WTC11 (cell line): ENCODE data around the gene SLC66A2. TPM values are rescaled to one million over a fixed set of nuclear protein-coding genes. Genes with fewer than 3 reads are reported as not detected.

Experiments used
- ATAC-seq: fragments of 200-7000 bp; cut with Tn5 transposase; 2 replicates; pipeline ENCODE4 v1.10.0; 2021; ENCODE audit warnings: mild to moderate bottlenecking, moderate library complexity
- Bru-seq: library from RNA; stranded (reverse); fragments of 400-500 nt; gene quantifications from one replicate; lab custom pipeline; 2021; lab: Mats Ljungman, UMichigan
- CTCF ChIA-PET: fragments of 300-600 bp; sonication (Branson Sonifier 250); formaldehyde crosslinking; loops from one replicate; lab custom pipeline; 2021; ENCODE audit warnings: antibody characterized with exemption; lab: Charles Lee
- POLR2A ChIA-PET: fragments of 350-600 bp; sonication (Branson Sonifier 250); formaldehyde crosslinking; loops from one replicate; lab custom pipeline; 2021; ENCODE audit warnings: antibody characterized with exemption; lab: Charles Lee
- DNase-seq: peaks from one replicate; pipeline ENCODE4 v3.0.0; 2021; ENCODE audit warnings: low spot score
- H3K27ac Mint-ChIP-seq: 2 replicates; pipeline ENCODE4 v1.8.0; 2021; ENCODE audit warnings: mixed read lengths
- H3K27me3 Mint-ChIP-seq: 2 replicates; pipeline ENCODE4 v1.8.0; 2021; ENCODE audit warnings: low read depth, mild to moderate bottlenecking, moderate library complexity, mixed read lengths
- H3K36me3 Mint-ChIP-seq: 2 replicates; pipeline ENCODE4 v1.8.0; 2021; ENCODE audit warnings: mixed read lengths
- H3K4me1 Mint-ChIP-seq: 2 replicates; pipeline ENCODE4 v1.8.0; 2022; ENCODE audit warnings: mixed read lengths
- H3K4me3 Mint-ChIP-seq: 2 replicates; pipeline ENCODE4 v1.8.0; 2021; ENCODE audit warnings: mild to moderate bottlenecking, moderate library complexity, mixed read lengths
- H3K9me3 Mint-ChIP-seq: 2 replicates; pipeline ENCODE4 v1.8.0; 2021; ENCODE audit warnings: mixed read lengths
- ATF1 ChIP-seq: sonication (generic); formaldehyde crosslinking; IDR thresholded peaks from 2 replicates; pipeline ENCODE4 v1.8.1; 2023; ENCODE audit warnings: mild to moderate bottlenecking, moderate library complexity, missing genetic modification reagents
- CREM ChIP-seq: sonication (generic); formaldehyde crosslinking; IDR thresholded peaks from 2 replicates; pipeline ENCODE4 v1.8.1; 2022; ENCODE audit warnings: mild to moderate bottlenecking, missing genetic modification reagents, moderate library complexity
- ELF4 ChIP-seq: sonication (generic); formaldehyde crosslinking; IDR thresholded peaks from 2 replicates; pipeline ENCODE4 v1.8.1; 2022; ENCODE audit warnings: low read depth, mild to moderate bottlenecking, moderate library complexity, missing genetic modification reagents
- FOXK1 ChIP-seq: sonication (generic); formaldehyde crosslinking; IDR thresholded peaks from 2 replicates; pipeline ENCODE4 v1.8.0; 2022; ENCODE audit warnings: mild to moderate bottlenecking, moderate library complexity, missing genetic modification reagents
- GRHL2 ChIP-seq: fragments of 250-450 bp; sonication (Bioruptor Pico); IDR thresholded peaks from 2 replicates; pipeline ENCODE4 v1.8.0; 2022; ENCODE audit warnings: mild to moderate bottlenecking, moderate library complexity; ENCODE audit not compliant: insufficient replicate concordance, severe bottlenecking
- GTF2I ChIP-seq: fragments of 250-450 bp; sonication (Bioruptor Pico); conservative IDR thresholded peaks from 2 replicates; pipeline ENCODE4 v1.4.0; 2021; ENCODE audit warnings: mild to moderate bottlenecking
- JAZF1 ChIP-seq: fragments of 250-450 bp; sonication (Bioruptor Pico); IDR thresholded peaks from 2 replicates; pipeline ENCODE4 v1.9.0; 2021; ENCODE audit warnings: moderate library complexity, mild to moderate bottlenecking, inconsistent platforms
- MYBL2 ChIP-seq: sonication (generic); formaldehyde crosslinking; IDR thresholded peaks from 2 replicates; pipeline ENCODE4 v1.8.1; 2023; ENCODE audit warnings: mild to moderate bottlenecking, moderate library complexity, missing genetic modification reagents
- SMAD3 ChIP-seq: sonication (generic); formaldehyde crosslinking; IDR thresholded peaks from 2 replicates; pipeline ENCODE4 v1.8.0; 2022; ENCODE audit warnings: missing genetic modification reagents, mild to moderate bottlenecking, borderline replicate concordance
- SOX15 ChIP-seq: fragments of 250-450 bp; sonication (Bioruptor Pico); IDR thresholded peaks from 2 replicates; pipeline ENCODE4 v1.9.0; 2021; ENCODE audit warnings: mild to moderate bottlenecking
- SP1 ChIP-seq: sonication (generic); formaldehyde crosslinking; conservative IDR thresholded peaks from 2 replicates; pipeline ENCODE4 v1.8.1; 2022; ENCODE audit warnings: missing genetic modification reagents
- TEAD1 ChIP-seq: sonication (generic); formaldehyde crosslinking; IDR thresholded peaks from 2 replicates; pipeline ENCODE4 v1.8.0; 2022; ENCODE audit warnings: mild to moderate bottlenecking, missing genetic modification reagents
- ZBTB21 ChIP-seq: sonication (generic); formaldehyde crosslinking; IDR thresholded peaks from 2 replicates; pipeline ENCODE4 v1.8.1; 2023; ENCODE audit warnings: mild to moderate bottlenecking, missing genetic modification reagents, borderline replicate concordance
- ZNF121 ChIP-seq: sonication (generic); formaldehyde crosslinking; IDR thresholded peaks from 2 replicates; pipeline ENCODE4 v1.8.0; 2023; ENCODE audit warnings: missing genetic modification reagents
- ZNF396 ChIP-seq: fragments of 250-450 bp; sonication (Bioruptor Pico); IDR thresholded peaks from 2 replicates; pipeline ENCODE4 v1.8.0; 2021; ENCODE audit warnings: mild to moderate bottlenecking, moderate library complexity, borderline replicate concordance
- long read RNA-seq, 3 experiments: library from RNA in 1 of 3; library from capped mRNA in 1 of 3; library from polyadenylated mRNA in 1 of 3; unstranded in 2 of 3; stranded (forward) in 1 of 3; transcript quantifications; one replicate each; pipeline ENCODE4 v2.0.0, GENCODE V29; 2021
- total RNA-seq: library from RNA; stranded (reverse); gene quantifications from 3 replicates; pipeline ENCODE4 v1.2.3, GENCODE V29; 2021
- TF ChIP-seq, protein P1 (sequence below): sonication (generic); formaldehyde crosslinking; IDR thresholded peaks from 2 replicates; pipeline ENCODE4 v1.8.1; 2023; ENCODE audit warnings: mild to moderate bottlenecking, missing genetic modification reagents, moderate library complexity
- TF ChIP-seq, protein P2 (sequence below): sonication (generic); formaldehyde crosslinking; IDR thresholded peaks from 2 replicates; pipeline ENCODE4 v1.8.1; 2022; ENCODE audit warnings: mild to moderate bottlenecking, moderate library complexity, missing genetic modification reagents
- TF ChIP-seq, protein P3 (sequence below): sonication (generic); formaldehyde crosslinking; IDR thresholded peaks from 2 replicates; pipeline ENCODE4 v1.8.0; 2023; ENCODE audit warnings: missing genetic modification reagents
- TF ChIP-seq, protein P4 (sequence below): sonication (generic); formaldehyde crosslinking; IDR thresholded peaks from 2 replicates; pipeline ENCODE4 v1.8.1; 2023; ENCODE audit warnings: mild to moderate bottlenecking, missing genetic modification reagents, borderline replicate concordance
- TF ChIP-seq, protein P5 (sequence below): fragments of 250-450 bp; sonication (Bioruptor Pico); IDR thresholded peaks from 2 replicates; pipeline ENCODE4 v1.9.0; 2021; ENCODE audit warnings: moderate library complexity, mild to moderate bottlenecking, inconsistent platforms, borderline replicate concordance
- TF ChIP-seq, protein P6 (sequence below): sonication (generic); formaldehyde crosslinking; IDR thresholded peaks from 2 replicates; pipeline ENCODE4 v1.8.1; 2023; ENCODE audit warnings: mild to moderate bottlenecking, missing genetic modification reagents
- TF ChIP-seq, protein P7 (sequence below): sonication (generic); formaldehyde crosslinking; IDR thresholded peaks from 2 replicates; pipeline ENCODE4 v1.8.1; 2023; ENCODE audit warnings: mild to moderate bottlenecking, moderate library complexity, missing genetic modification reagents

SLC66A2 gene
- total RNA-seq (15.1 to 20.9 TPM (median 18.6 TPM) in 3 replicates), Bru-seq, nascent RNA (percentile 51 among the genes with signal in this experiment)
- long read RNA-seq, experiment 1, transcript PQLC1-211 (4 exons, 1,247 nt), result minor isoform, 32 of 113 reads
- long read RNA-seq, experiment 1, transcript PQLC1-202 (5 exons, 2,475 nt), result major isoform, 37 of 113 reads
- long read RNA-seq, experiment 1, partial matches to known transcripts, result 14 of 113 reads
- long read RNA-seq, experiment 1, other reads (novel, unspliced or antisense), result 27 of 113 reads
- long read RNA-seq, experiment 2, transcript PQLC1-211 (4 exons, 1,247 nt), result major isoform, 5 of 25 reads
- long read RNA-seq, experiment 2, partial matches to known transcripts, result 6 of 25 reads
- long read RNA-seq, experiment 2, other reads (novel, unspliced or antisense), result 11 of 25 reads
- long read RNA-seq, experiment 3, partial matches to known transcripts, result 0 of 5 reads
- long read RNA-seq, experiment 3, other reads (novel, unspliced or antisense), result 4 of 5 reads

DNA sequence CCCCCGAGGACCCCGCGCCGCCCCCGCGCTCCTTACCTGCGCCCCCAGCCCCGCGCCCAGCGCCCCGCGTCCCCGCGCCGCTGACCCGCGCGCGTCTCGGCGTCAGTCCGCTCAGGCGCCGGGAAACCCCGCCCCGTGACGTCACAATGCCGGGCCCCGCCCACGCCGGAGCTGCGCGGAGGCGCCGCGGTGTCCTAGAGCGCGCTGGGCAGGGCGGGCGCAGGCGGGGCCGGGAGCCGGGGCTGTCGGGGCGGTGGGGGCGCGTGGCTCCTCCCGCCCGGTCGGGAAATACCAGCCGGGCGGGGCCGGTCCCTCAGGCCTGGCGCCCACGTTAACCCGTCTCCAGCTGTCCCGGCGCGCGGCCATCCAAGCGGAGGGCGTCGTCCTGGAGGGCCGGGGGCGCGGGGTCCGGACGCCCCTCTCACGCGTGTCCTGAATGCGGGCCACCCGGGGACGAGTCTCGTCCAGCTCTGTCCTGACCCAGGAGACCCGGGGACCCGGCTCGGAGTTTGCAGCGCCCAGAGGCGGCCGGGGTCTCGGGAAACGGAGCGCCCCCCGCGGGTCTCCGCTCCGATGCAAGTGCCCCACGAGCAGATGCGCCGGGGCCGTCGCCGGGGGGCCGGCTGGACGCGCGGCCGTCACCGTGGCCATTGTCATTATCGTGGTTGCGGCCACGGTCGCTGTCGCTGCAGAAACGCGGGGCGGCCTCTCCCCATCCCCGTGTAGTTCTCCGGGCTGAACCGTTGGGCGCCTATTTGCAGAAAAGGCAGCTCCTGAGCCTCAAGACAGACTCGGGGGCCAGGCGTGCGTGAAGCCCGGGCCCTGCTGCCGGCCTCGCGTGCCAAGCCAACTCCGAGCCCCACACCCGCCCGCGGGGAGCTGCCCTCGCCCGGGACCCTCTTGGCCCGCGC, at the start of gene SLC66A2:
SLC66A2 (minus strand) TSS at position 109 of the 911 bp plus-strand sequence. CDS start 727 bp downstream, outside the sequence.
- no peak within 1 kb of the TSS for H3K27ac Mint-ChIP-seq
- no peaks in the 10 kb centered on the region for H3K36me3 Mint-ChIP-seq
- CTCF ChIA-PET, result interaction anchor here (1.1 to 1.6 kb wide), 3 partner anchors 10 to 154 kb away, joined by 3 to 4 read pairs (median 4); partner anchors contain the start of gene KCNG2
- H3K9me3 Mint-ChIP-seq, result no peaks in the 10 kb centered on the region
- H3K27me3 Mint-ChIP-seq, result peaks cover 67% of the 10 kb centered on the region
- peaks cover 24% of the 10 kb centered on the region for H3K4me1 Mint-ChIP-seq
- peak within 1 kb of the TSS; percentile 69 for H3K4me3 Mint-ChIP-seq
- peak; percentile 77 for ATAC-seq
- peak; percentile 92 for DNase-seq
- TF ChIP-seq MYBL2 (CRISPR knock-in tag), result no peak
- TF ChIP-seq ZNF121, result no peak
- TF ChIP-seq, protein P1, sequence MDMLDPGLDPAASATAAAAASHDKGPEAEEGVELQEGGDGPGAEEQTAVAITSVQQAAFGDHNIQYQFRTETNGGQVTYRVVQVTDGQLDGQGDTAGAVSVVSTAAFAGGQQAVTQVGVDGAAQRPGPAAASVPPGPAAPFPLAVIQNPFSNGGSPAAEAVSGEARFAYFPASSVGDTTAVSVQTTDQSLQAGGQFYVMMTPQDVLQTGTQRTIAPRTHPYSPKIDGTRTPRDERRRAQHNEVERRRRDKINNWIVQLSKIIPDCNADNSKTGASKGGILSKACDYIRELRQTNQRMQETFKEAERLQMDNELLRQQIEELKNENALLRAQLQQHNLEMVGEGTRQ (CRISPR knock-in tag), result peak; percentile 56; the same call in 1 of the 2 replicates
- peak; percentile 45; the same call in 1 of the 2 replicates for TF ChIP-seq FOXK1 (CRISPR knock-in tag)
- TF ChIP-seq CREM, result peak; percentile 89; the same call in 1 of the 2 replicates
- no peak for TF ChIP-seq GRHL2 (CRISPR knock-in tag)
- 0 out of 2 replicates have a peak, but pooled peaks have one; percentile 9 for TF ChIP-seq ATF1
- TF ChIP-seq, protein P2, sequence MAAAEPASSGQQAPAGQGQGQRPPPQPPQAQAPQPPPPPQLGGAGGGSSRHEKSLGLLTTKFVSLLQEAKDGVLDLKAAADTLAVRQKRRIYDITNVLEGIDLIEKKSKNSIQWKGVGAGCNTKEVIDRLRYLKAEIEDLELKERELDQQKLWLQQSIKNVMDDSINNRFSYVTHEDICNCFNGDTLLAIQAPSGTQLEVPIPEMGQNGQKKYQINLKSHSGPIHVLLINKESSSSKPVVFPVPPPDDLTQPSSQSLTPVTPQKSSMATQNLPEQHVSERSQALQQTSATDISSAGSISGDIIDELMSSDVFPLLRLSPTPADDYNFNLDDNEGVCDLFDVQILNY, result 0 out of 2 replicates have a peak, but pooled peaks have one; percentile 34
- TF ChIP-seq SP1 (CRISPR knock-in tag), result peak; percentile 93
- TF ChIP-seq, all 79 proteins: peak for 6
- POLR2A ChIA-PET, result no interaction called here

DNA sequence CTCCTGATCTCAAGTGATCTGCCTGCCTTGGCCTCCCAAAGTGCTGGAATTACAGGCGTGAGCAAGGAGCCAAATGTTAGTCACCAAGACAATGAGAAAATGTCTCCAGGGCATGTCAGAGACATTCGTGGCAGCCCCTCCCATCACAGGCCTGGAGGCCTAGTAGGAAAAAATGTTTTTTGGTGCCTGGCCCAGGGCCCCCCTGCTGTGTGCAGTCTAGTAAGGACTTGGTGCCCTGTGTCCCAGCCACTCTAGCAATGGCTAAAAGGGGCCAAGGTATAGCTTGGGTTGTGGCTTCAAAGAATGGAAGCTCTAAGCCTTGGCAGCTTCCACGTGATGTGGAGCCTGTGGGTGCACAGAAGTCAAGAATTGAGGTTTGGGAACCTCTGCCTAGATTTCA, 49.4 kb upstream of the SLC66A2 start:
- H3K4me3 Mint-ChIP-seq, result no peak overlapping the region
- CTCF ChIA-PET, result no interaction called here
- TF ChIP-seq ZBTB21 (CRISPR knock-in tag) (no peak), ATF1 (no peak), SOX15 (no peak), GTF2I (CRISPR knock-in tag) (no peak), ELF4 (CRISPR knock-in tag) (no peak), ZNF396 (CRISPR knock-in tag) (no peak), JAZF1 (CRISPR knock-in tag) (no peak), SMAD3 (CRISPR knock-in tag) (no peak), TEAD1 (CRISPR knock-in tag) (no peak)
- TF ChIP-seq, protein P3, sequence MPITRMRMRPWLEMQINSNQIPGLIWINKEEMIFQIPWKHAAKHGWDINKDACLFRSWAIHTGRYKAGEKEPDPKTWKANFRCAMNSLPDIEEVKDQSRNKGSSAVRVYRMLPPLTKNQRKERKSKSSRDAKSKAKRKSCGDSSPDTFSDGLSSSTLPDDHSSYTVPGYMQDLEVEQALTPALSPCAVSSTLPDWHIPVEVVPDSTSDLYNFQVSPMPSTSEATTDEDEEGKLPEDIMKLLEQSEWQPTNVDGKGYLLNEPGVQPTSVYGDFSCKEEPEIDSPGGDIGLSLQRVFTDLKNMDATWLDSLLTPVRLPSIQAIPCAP (CRISPR knock-in tag), result no peak
- TF ChIP-seq, protein P4, sequence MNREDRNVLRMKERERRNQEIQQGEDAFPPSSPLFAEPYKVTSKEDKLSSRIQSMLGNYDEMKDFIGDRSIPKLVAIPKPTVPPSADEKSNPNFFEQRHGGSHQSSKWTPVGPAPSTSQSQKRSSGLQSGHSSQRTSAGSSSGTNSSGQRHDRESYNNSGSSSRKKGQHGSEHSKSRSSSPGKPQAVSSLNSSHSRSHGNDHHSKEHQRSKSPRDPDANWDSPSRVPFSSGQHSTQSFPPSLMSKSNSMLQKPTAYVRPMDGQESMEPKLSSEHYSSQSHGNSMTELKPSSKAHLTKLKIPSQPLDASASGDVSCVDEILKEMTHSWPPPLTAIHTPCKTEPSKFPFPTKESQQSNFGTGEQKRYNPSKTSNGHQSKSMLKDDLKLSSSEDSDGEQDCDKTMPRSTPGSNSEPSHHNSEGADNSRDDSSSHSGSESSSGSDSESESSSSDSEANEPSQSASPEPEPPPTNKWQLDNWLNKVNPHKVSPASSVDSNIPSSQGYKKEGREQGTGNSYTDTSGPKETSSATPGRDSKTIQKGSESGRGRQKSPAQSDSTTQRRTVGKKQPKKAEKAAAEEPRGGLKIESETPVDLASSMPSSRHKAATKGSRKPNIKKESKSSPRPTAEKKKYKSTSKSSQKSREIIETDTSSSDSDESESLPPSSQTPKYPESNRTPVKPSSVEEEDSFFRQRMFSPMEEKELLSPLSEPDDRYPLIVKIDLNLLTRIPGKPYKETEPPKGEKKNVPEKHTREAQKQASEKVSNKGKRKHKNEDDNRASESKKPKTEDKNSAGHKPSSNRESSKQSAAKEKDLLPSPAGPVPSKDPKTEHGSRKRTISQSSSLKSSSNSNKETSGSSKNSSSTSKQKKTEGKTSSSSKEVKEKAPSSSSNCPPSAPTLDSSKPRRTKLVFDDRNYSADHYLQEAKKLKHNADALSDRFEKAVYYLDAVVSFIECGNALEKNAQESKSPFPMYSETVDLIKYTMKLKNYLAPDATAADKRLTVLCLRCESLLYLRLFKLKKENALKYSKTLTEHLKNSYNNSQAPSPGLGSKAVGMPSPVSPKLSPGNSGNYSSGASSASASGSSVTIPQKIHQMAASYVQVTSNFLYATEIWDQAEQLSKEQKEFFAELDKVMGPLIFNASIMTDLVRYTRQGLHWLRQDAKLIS (CRISPR knock-in tag), result no peak
- TF ChIP-seq, protein P5, sequence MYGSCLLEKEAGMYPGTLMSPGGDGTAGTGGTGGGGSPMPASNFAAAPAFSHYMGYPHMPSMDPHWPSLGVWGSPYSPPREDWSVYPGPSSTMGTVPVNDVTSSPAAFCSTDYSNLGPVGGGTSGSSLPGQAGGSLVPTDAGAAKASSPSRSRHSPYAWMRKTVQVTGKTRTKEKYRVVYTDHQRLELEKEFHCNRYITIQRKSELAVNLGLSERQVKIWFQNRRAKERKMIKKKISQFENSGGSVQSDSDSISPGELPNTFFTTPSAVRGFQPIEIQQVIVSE, result no peak
- TF ChIP-seq, protein P6, sequence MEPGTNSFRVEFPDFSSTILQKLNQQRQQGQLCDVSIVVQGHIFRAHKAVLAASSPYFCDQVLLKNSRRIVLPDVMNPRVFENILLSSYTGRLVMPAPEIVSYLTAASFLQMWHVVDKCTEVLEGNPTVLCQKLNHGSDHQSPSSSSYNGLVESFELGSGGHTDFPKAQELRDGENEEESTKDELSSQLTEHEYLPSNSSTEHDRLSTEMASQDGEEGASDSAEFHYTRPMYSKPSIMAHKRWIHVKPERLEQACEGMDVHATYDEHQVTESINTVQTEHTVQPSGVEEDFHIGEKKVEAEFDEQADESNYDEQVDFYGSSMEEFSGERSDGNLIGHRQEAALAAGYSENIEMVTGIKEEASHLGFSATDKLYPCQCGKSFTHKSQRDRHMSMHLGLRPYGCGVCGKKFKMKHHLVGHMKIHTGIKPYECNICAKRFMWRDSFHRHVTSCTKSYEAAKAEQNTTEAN (CRISPR knock-in tag), result no peak
- TF ChIP-seq, protein P7, sequence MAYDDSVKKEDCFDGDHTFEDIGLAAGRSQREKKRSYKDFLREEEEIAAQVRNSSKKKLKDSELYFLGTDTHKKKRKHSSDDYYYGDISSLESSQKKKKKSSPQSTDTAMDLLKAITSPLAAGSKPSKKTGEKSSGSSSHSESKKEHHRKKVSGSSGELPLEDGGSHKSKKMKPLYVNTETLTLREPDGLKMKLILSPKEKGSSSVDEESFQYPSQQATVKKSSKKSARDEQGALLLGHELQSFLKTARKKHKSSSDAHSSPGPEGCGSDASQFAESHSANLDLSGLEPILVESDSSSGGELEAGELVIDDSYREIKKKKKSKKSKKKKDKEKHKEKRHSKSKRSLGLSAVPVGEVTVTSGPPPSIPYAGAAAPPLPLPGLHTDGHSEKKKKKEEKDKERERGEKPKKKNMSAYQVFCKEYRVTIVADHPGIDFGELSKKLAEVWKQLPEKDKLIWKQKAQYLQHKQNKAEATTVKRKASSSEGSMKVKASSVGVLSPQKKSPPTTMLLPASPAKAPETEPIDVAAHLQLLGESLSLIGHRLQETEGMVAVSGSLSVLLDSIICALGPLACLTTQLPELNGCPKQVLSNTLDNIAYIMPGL, result no peak

More for the DNA sequence above, 49.4 kb upstream of the SLC66A2 start:
- Mint-ChIP-seq H3K36me3 (peaks cover 9% of the 10 kb centered on the region), H3K9me3 (peaks cover 24% of the 10 kb centered on the region), H3K4me1 (no peaks in the 10 kb centered on the region), H3K27me3 (peaks cover 11% of the 10 kb centered on the region; the same call in 1 of the 2 replicates), H3K27ac (no peak overlapping the region)
- DNase-seq (no peak), ATAC-seq (no peak)
- POLR2A ChIA-PET, result no interaction called here
